B cell (primary cell): ENCODE results near the gene CAND2. TPM values are rescaled to one million over a fixed set of nuclear protein-coding genes. Genes with fewer than 3 reads are reported as not detected.

Experiments
- ATAC-seq: fragments of 200-7000 bp; cut with Tn5 transposase; one replicate; pipeline ENCODE4 v1.10.0; 2021; ENCODE audit warnings: low read depth, mild to moderate bottlenecking, moderate number of reproducible peaks, moderate library complexity
- CTCF ChIA-PET: fragments of 350-600 bp; sonication (Branson Sonifier 250); formaldehyde crosslinking; loops from one replicate; lab custom pipeline; 2021; ENCODE audit warnings: antibody characterized with exemption, inconsistent platforms; lab: Charles Lee
- POLR2A ChIA-PET: fragments of 350-600 bp; sonication (Branson Sonifier 250); formaldehyde crosslinking; loops from one replicate; lab custom pipeline; 2021; ENCODE audit warnings: antibody characterized with exemption; lab: Charles Lee
- DNase-seq: peaks from one replicate; pipeline ENCODE4 v3.0.0; 2013
- H2AFZ ChIP-seq: 2 replicates; pipeline ENCODE4 v1.6.1; 2012; ENCODE audit warnings: mild to moderate bottlenecking, low read depth, low read length; ENCODE audit not compliant: insufficient read depth, poor library complexity, severe bottlenecking
- H3K27ac ChIP-seq, 2 donors: 1 replicate in 1 of 2; 2 replicates in 1 of 2; pipeline ENCODE4 v1.5.1; 2012 to 2013; ENCODE audit warnings: low read length in 2 of 2, mild to moderate bottlenecking in 2 of 2, moderate library complexity in 1 of 2
- H3K27me3 ChIP-seq, 4 experiments: fragments of 200-600 bp in 1 of 4; sonication (generic) in 1 of 4; replicated peaks in 1 of 4; 1 replicate in 2 of 4; 2 replicates in 2 of 4; pipeline versions ENCODE4 v1.6.1 to v1.7.0; 2013 to 2016; ENCODE audit warnings: low read length in 3 of 4, mild to moderate bottlenecking in 2 of 4, mixed read lengths in 1 of 4, moderate library complexity in 1 of 4; ENCODE audit not compliant: insufficient read depth in 4 of 4, control insufficient read depth in 3 of 4; ENCODE audit errors: control extremely low read depth in 1 of 4
- H3K36me3 ChIP-seq, 2 experiments: replicated peaks in 1 of 2; 1 replicate in 1 of 2; 2 replicates in 1 of 2; pipeline versions ENCODE4 v1.6.1 to v1.7.1; 2013; ENCODE audit warnings: low read length in 1 of 2; ENCODE audit not compliant: insufficient read depth in 2 of 2, control insufficient read depth in 1 of 2; ENCODE audit errors: control extremely low read depth in 1 of 2, extremely low read depth in 1 of 2
- H3K4me1 ChIP-seq, 2 donors: fragments of 200-600 bp in 1 of 2; sonication (generic) in 1 of 2; 1 replicate in 1 of 2; 2 replicates in 1 of 2; pipeline versions ENCODE4 v1.5.1 to v1.6.1; 2013 to 2017; ENCODE audit warnings: low read length in 2 of 2; ENCODE audit not compliant: control insufficient read depth in 2 of 2, insufficient read depth in 2 of 2
- H3K4me2 ChIP-seq: replicated peaks from 2 replicates; pipeline ENCODE3; 2012; ENCODE audit warnings: mild to moderate bottlenecking, low read depth, low read length; ENCODE audit not compliant: poor library complexity, severe bottlenecking
- H3K4me3 ChIP-seq, 5 experiments: fragments of 200-600 bp in 1 of 5; sonication (generic) in 1 of 5; 1 replicate in 3 of 5; 2 replicates in 2 of 5; pipeline versions ENCODE4 v1.5.1 to v1.7.0; 2011 to 2016; ENCODE audit warnings: low read length in 4 of 5, mild to moderate bottlenecking in 4 of 5, low read depth in 2 of 5, control low read depth in 1 of 5, moderate library complexity in 1 of 5; ENCODE audit not compliant: insufficient read depth in 1 of 5; ENCODE audit errors: control extremely low read depth in 1 of 5, extremely low read depth in 1 of 5
- H3K79me2 ChIP-seq: fragments of 200-600 bp; sonication (generic); one replicate; pipeline ENCODE4 v1.6.0; 2016; ENCODE audit warnings: low read length; ENCODE audit not compliant: control insufficient read depth, insufficient read depth
- H3K9ac ChIP-seq: fragments of 200-600 bp; sonication (generic); 2 replicates; pipeline ENCODE4 v1.6.1; 2017; ENCODE audit warnings: mild to moderate bottlenecking, low read length, moderate library complexity
- H3K9me3 ChIP-seq, 3 donors: one replicate each; pipeline versions ENCODE4 v1.6.1 to v1.7.1; 2013; ENCODE audit warnings: low read length in 2 of 3; ENCODE audit not compliant: control insufficient read depth in 2 of 3, insufficient read depth in 1 of 3; ENCODE audit errors: control extremely low read depth in 1 of 3
- H4K20me1 ChIP-seq: 2 replicates; pipeline ENCODE4 v1.6.0; 2012; ENCODE audit warnings: mild to moderate bottlenecking, low read length; ENCODE audit not compliant: insufficient read depth, control insufficient read depth, poor library complexity, severe bottlenecking
- H3K27ac Mint-ChIP-seq: one replicate; pipeline ENCODE4 v1.8.0; 2021; ENCODE audit warnings: mixed read lengths
- H3K27me3 Mint-ChIP-seq: one replicate; pipeline ENCODE4 v1.8.0; 2021; ENCODE audit warnings: mixed read lengths
- H3K4me1 Mint-ChIP-seq: one replicate; pipeline ENCODE4 v1.8.0; 2021; ENCODE audit warnings: mixed read lengths
- H3K4me3 Mint-ChIP-seq: one replicate; pipeline ENCODE4 v1.8.0; 2021; ENCODE audit warnings: mixed read lengths
- H3K9me3 Mint-ChIP-seq: one replicate; pipeline ENCODE4 v1.8.0; 2022; ENCODE audit warnings: mixed read lengths; ENCODE audit not compliant: insufficient read depth
- EZH2 ChIP-seq: IDR thresholded peaks from 2 replicates; pipeline ENCODE4 v1.6.1; 2012; ENCODE audit warnings: borderline replicate concordance, low read depth, mild to moderate bottlenecking, moderate library complexity, low read length; ENCODE audit not compliant: insufficient read depth, poor library complexity, severe bottlenecking
- WGBS: methylation state at CpG from one replicate; pipeline ENCODE4 v1.1.5; 2013; ENCODE audit warnings: missing lambda C conversion rate; ENCODE audit not compliant: insufficient coverage; 5-methylcytosine and 5-hydroxymethylcytosine counted together
- intact Hi-C: fragments of 100-400 bp; cut with micrococcal nuclease; formaldehyde crosslinking; loops from one replicate; pipeline ENCODE4 v1.10.0; 2022
- polyA plus RNA-seq: library from polyadenylated mRNA; depleted of rRNA; stranded (reverse); fragments of >200 nt; gene quantifications from 2 replicates; pipeline ENCODE4 v1.2.3, GENCODE V29; 2012
- total RNA-seq, 2 donors: library from RNA; stranded (reverse); fragments of 120-200 nt in 1 of 2; gene quantifications; 1 replicate in 1 of 2; 2 replicates in 1 of 2; pipeline versions ENCODE4 v1.2.3 to v1.2.4, GENCODE V29; 2013 to 2022
- TF ChIP-seq, protein P1 (sequence below): fragments of 200-600 bp; IDR thresholded peaks from one replicate; pipeline ENCODE4 v1.8.0; 2022; ENCODE audit warnings: antibody characterized with exemption, mild to moderate bottlenecking

The CAND2 gene
- total and polyA plus RNA-seq, 2 donors (not counting 1 experiment from before 2014, with no cell fraction given), result 0.34 to 1.9 TPM

DNA sequence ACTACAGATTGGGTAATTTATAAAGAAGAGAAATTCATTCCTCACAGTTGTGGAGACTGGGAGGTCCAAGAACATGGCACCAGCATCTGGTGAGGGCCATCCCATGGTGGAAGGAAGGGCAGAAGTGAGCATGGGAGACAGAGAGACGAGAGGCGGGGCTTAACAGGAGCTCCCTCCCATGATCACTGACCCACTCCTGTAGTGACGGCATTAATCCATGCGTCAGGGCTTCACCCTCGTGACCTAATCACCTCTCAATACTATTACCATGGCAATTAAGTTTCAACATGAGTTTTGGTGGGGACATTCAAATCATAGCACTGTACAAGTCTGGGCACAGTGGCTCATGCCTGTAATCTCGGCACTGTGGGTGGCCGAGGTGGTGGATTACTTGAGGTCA is 27.8 kb downstream of the CAND2 start:
- intact Hi-C loops, result no loop called here
- ATAC-seq (no peak), DNase-seq (no peak)
- H3K9ac ChIP-seq, result no peak overlapping the region
- Mint-ChIP-seq H3K4me3 (no peak overlapping the region), H3K4me1 (no peaks in the 10 kb centered on the region), H3K27ac (no peak overlapping the region), H3K9me3 (no peaks in the 10 kb centered on the region), H3K27me3 (no peaks in the 10 kb centered on the region)
- TF ChIP-seq EZH2, result no peak
- TF ChIP-seq, protein P1, sequence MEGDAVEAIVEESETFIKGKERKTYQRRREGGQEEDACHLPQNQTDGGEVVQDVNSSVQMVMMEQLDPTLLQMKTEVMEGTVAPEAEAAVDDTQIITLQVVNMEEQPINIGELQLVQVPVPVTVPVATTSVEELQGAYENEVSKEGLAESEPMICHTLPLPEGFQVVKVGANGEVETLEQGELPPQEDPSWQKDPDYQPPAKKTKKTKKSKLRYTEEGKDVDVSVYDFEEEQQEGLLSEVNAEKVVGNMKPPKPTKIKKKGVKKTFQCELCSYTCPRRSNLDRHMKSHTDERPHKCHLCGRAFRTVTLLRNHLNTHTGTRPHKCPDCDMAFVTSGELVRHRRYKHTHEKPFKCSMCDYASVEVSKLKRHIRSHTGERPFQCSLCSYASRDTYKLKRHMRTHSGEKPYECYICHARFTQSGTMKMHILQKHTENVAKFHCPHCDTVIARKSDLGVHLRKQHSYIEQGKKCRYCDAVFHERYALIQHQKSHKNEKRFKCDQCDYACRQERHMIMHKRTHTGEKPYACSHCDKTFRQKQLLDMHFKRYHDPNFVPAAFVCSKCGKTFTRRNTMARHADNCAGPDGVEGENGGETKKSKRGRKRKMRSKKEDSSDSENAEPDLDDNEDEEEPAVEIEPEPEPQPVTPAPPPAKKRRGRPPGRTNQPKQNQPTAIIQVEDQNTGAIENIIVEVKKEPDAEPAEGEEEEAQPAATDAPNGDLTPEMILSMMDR, result no peak
- CTCF ChIA-PET, result interaction anchor here (1.9 kb wide), 1 partner anchor 14 kb away, joined by 5 read pairs; no protein-coding TSS in a partner anchor
- H2AFZ ChIP-seq, result no peak overlapping the region
- H3K36me3 ChIP-seq, result no peaks in the 10 kb centered on the region
- POLR2A ChIA-PET, result interaction anchor here (1.1 kb wide), 1 partner anchor 14 kb away, joined by 3 read pairs; no protein-coding TSS in a partner anchor
- H3K27ac ChIP-seq, result no peak overlapping the region
- no peak overlapping the region for H3K4me3 ChIP-seq
- H4K20me1 ChIP-seq, result no peaks in the 10 kb centered on the region
- no peaks in the 10 kb centered on the region for H3K9me3 ChIP-seq
- WGBS, result 84% methylated on average over 5 of the region's 7 CpGs
- no peak overlapping the region for H3K4me2 ChIP-seq
- no peaks in the 10 kb centered on the region for H3K4me1 ChIP-seq
- H3K79me2 ChIP-seq, result no peaks in the 10 kb centered on the region
- no peaks in the 10 kb centered on the region for H3K27me3 ChIP-seq

DNA sequence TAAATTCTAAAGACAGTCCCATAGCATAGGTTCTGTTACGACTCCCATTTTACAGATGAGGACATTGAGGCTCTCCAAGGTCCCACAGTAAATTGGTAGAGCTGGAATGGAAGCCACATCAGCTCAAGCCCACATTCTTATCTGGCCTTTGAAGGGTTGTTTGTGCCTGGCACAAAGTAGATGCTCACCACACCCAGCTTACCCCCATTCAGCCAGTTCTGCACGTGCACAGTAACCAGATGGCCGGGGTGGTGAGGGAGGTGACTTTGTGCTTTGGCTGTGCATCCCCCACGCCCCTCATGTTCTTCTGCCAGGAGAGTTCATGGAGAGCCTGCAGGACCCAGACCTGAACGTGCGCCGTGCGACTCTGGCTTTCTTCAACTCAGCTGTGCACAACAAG is 28.7 kb downstream of the CAND2 start:
- Histone ChIP-seq H3K79me2 (no peaks in the 10 kb centered on the region), H2AFZ (no peak overlapping the region), H3K27me3 (no peaks in the 10 kb centered on the region), H3K9me3 (no peaks in the 10 kb centered on the region), H3K36me3 (no peaks in the 10 kb centered on the region), H3K4me2 (no peak overlapping the region), H4K20me1 (no peaks in the 10 kb centered on the region), H3K9ac (no peak overlapping the region), H3K4me1 (no peaks in the 10 kb centered on the region), H3K27ac (no peak overlapping the region), H3K4me3 (no peak overlapping the region)
- Mint-ChIP-seq H3K4me1 (no peaks in the 10 kb centered on the region), H3K4me3 (no peak overlapping the region), H3K27ac (no peak overlapping the region), H3K9me3 (no peaks in the 10 kb centered on the region), H3K27me3 (no peaks in the 10 kb centered on the region)
- intact Hi-C loops, result no loop called here
- WGBS, result 86% methylated on average over 1 of the region's 8 CpGs
- ChIA-PET POLR2A (no interaction called here), CTCF (interaction anchor here (1.0 kb wide), 1 partner anchor 17 kb away, joined by 3 read pairs; no protein-coding TSS in a partner anchor)
- ATAC-seq (no peak), DNase-seq (no peak)
- TF ChIP-seq, protein P1, result no peak
- TF ChIP-seq EZH2, result no peak
